GM23338 (cell line): ENCODE measurements around the gene AMOTL1. TPM values are rescaled to one million over a fixed set of nuclear protein-coding genes. Genes with fewer than 3 reads are reported as not detected.

Experiments
- ATAC-seq: fragments of 200-7000 bp; cut with Tn5 transposase; 3 replicates; pipeline ENCODE4 v1.9.1; 2020
- DNase-seq: peaks from one replicate; pipeline ENCODE4 v3.0.0-alpha.2; 2015; ENCODE audit warnings: low spot score
- H2AFZ ChIP-seq: fragments of 200-600 bp; sonication (generic); 2 replicates; pipeline ENCODE4 v1.8.0; 2016; ENCODE audit warnings: antibody characterized with exemption, mild to moderate bottlenecking, moderate library complexity
- H3F3A ChIP-seq: fragments of 200-600 bp; sonication (generic); replicated peaks from 2 replicates; pipeline ENCODE4 v1.8.0; 2017; ENCODE audit warnings: antibody characterized with exemption, mixed run types, low read depth
- H3K27ac ChIP-seq: fragments of 200-600 bp; sonication (generic); 2 replicates; pipeline ENCODE4 v1.6.1; 2016; ENCODE audit warnings: low read depth
- H3K27me3 ChIP-seq: fragments of 200-600 bp; sonication (generic); 2 replicates; pipeline ENCODE4 v1.8.0; 2016; ENCODE audit warnings: mild to moderate bottlenecking, mixed run types, moderate library complexity; ENCODE audit not compliant: insufficient read depth
- H3K36me3 ChIP-seq: fragments of 200-600 bp; sonication (generic); 2 replicates; pipeline ENCODE4 v1.8.0; 2016; ENCODE audit warnings: mild to moderate bottlenecking; ENCODE audit not compliant: insufficient read depth
- H3K4me1 ChIP-seq: fragments of 200-600 bp; sonication (generic); 2 replicates; pipeline ENCODE4 v1.8.0; 2016; ENCODE audit warnings: mild to moderate bottlenecking, moderate library complexity; ENCODE audit not compliant: insufficient read depth
- H3K4me2 ChIP-seq: fragments of 200-600 bp; sonication (generic); 2 replicates; pipeline ENCODE4 v1.7.1; 2017; ENCODE audit warnings: mixed run types
- H3K4me3 ChIP-seq: fragments of 200-600 bp; sonication (generic); 2 replicates; pipeline ENCODE4 v1.6.1; 2016; ENCODE audit warnings: mixed run types
- H3K79me2 ChIP-seq: fragments of 200-600 bp; sonication (generic); replicated peaks from 2 replicates; pipeline ENCODE4 v1.8.0; 2017; ENCODE audit warnings: mild to moderate bottlenecking; ENCODE audit not compliant: insufficient read depth
- H3K9me2 ChIP-seq: fragments of 200-600 bp; sonication (generic); 2 replicates; pipeline ENCODE4 v1.8.0; 2017; ENCODE audit not compliant: insufficient read depth
- H4K20me1 ChIP-seq: fragments of 200-600 bp; sonication (generic); replicated peaks from 2 replicates; pipeline ENCODE4 v1.8.0; 2017; ENCODE audit warnings: mild to moderate bottlenecking; ENCODE audit not compliant: insufficient read depth
- H3K27ac Mint-ChIP-seq: 2 replicates; pipeline ENCODE4 v1.8.0; 2020; ENCODE audit warnings: inconsistent platforms, mild to moderate bottlenecking, moderate library complexity, mixed read lengths
- H3K27me3 Mint-ChIP-seq: 3 replicates; pipeline ENCODE4 v1.8.0; 2022; ENCODE audit warnings: low read depth, mild to moderate bottlenecking, moderate library complexity, mixed read lengths, inconsistent platforms; ENCODE audit not compliant: insufficient read depth, poor library complexity
- H3K36me3 Mint-ChIP-seq: 3 replicates; pipeline ENCODE4 v1.8.0; 2021; ENCODE audit warnings: low read depth, mild to moderate bottlenecking, inconsistent platforms, moderate library complexity, mixed read lengths
- H3K4me1 Mint-ChIP-seq: 3 replicates; pipeline ENCODE4 v1.8.0; 2020; ENCODE audit warnings: mild to moderate bottlenecking, inconsistent platforms, mixed read lengths
- H3K4me3 Mint-ChIP-seq: 3 replicates; pipeline ENCODE4 v1.8.0; 2021; ENCODE audit warnings: moderate library complexity, mild to moderate bottlenecking, inconsistent platforms, mixed read lengths
- H3K9me3 Mint-ChIP-seq: 3 replicates; pipeline ENCODE4 v1.8.0; 2020; ENCODE audit warnings: moderate library complexity, mild to moderate bottlenecking, inconsistent platforms, mixed read lengths
- CREB1 ChIP-seq: fragments of 250-450 bp; sonication (Bioruptor Pico); IDR thresholded peaks from 2 replicates; pipeline ENCODE4 v1.5.0; 2020; ENCODE audit warnings: low read depth, mild to moderate bottlenecking, moderate library complexity
- ETS1 ChIP-seq: IDR thresholded peaks from 2 replicates; pipeline ENCODE4 v1.6.1; 2016; ENCODE audit warnings: antibody characterized with exemption
- EZH2 ChIP-seq: fragments of 200-600 bp; sonication (generic); IDR thresholded peaks from one replicate; pipeline ENCODE4 v1.8.0; 2017; ENCODE audit warnings: antibody characterized with exemption, mild to moderate bottlenecking, low read depth; ENCODE audit not compliant: unreplicated experiment
- EZH2phosphoT487 ChIP-seq: fragments of 200-600 bp; sonication (generic); IDR thresholded peaks from one replicate; pipeline ENCODE4 v1.8.1; 2018; ENCODE audit warnings: antibody characterized with exemption; ENCODE audit not compliant: unreplicated experiment
- JUNB ChIP-seq: IDR thresholded peaks from one replicate; pipeline ENCODE4 v1.6.1; 2016; ENCODE audit warnings: antibody characterized with exemption; ENCODE audit not compliant: unreplicated experiment
- NANOG ChIP-seq: IDR thresholded peaks from 2 replicates; pipeline ENCODE4 v1.6.1; 2016; ENCODE audit warnings: antibody characterized with exemption, borderline replicate concordance
- POLR2AphosphoS5 ChIP-seq: IDR thresholded peaks from 2 replicates; pipeline ENCODE4 v1.6.1; 2016; ENCODE audit warnings: antibody characterized with exemption, low read depth
- STAT1 ChIP-seq: IDR thresholded peaks from one replicate; pipeline ENCODE4 v1.6.1; 2016; ENCODE audit warnings: antibody characterized with exemption; ENCODE audit not compliant: unreplicated experiment
- ZNF114 ChIP-seq: fragments of 250-450 bp; sonication (Bioruptor Pico); IDR thresholded peaks from 2 replicates; pipeline ENCODE4 v1.5.0; 2020; ENCODE audit warnings: mild to moderate bottlenecking, moderate library complexity
- ZNF331 ChIP-seq: fragments of 250-450 bp; sonication (Bioruptor Pico); IDR thresholded peaks from 2 replicates; pipeline ENCODE4 v1.5.0; 2020; ENCODE audit warnings: low read depth, mild to moderate bottlenecking, moderate library complexity
- ZNF462 ChIP-seq: fragments of 250-450 bp; sonication (Bioruptor Pico); IDR thresholded peaks from 2 replicates; pipeline ENCODE4 v1.5.0; 2020; ENCODE audit warnings: mild to moderate bottlenecking, moderate library complexity
- polyA plus RNA-seq: library from polyadenylated mRNA; unstranded; fragments of >200 nt; fragmentation: Nextera tagmentation; extraction: Ambion mirVana; gene quantifications from 2 replicates; pipeline ENCODE4 v1.2.1, GENCODE V29; 2016
- total RNA-seq: library from RNA; depleted of rRNA; stranded (reverse); fragments of >200 nt; shearing (Covaris generic); gene quantifications from 2 replicates; pipeline ENCODE4 v1.2.3, GENCODE V29; 2014
- TF ChIP-seq, protein P1 (sequence below): IDR thresholded peaks from one replicate; pipeline ENCODE4 v1.6.1; 2018; ENCODE audit warnings: antibody characterized with exemption; ENCODE audit not compliant: unreplicated experiment
- TF ChIP-seq, protein P2 (sequence below), 2 experiments: fragments of 200-600 bp in 1 of 2; sonication (generic) in 1 of 2; conservative IDR thresholded peaks; 2 replicates each; pipeline versions ENCODE4 v1.5.1 to v1.6.1; 2016 to 2017; ENCODE audit warnings: antibody characterized with exemption in 2 of 2, low read depth in 2 of 2, mild to moderate bottlenecking in 2 of 2, moderate library complexity in 1 of 2

AMOTL1 gene
- total and polyA plus RNA-seq, 2 experiments from 2014 or later = 4.3 to 18.7 TPM

GRCh38 chr11:94912806-94913205 is 144.7 kb downstream of the AMOTL1 start:
- H3K9me2 ChIP-seq = no peaks in the 10 kb centered on the region
- no peak for ATAC-seq
- no peak overlapping the region for H2AFZ ChIP-seq
- H3K36me3 ChIP-seq = no peaks in the 10 kb centered on the region
- no peak for DNase-seq
- H3K27ac Mint-ChIP-seq = no peak overlapping the region
- H3K79me2 ChIP-seq = no peaks in the 10 kb centered on the region
- H3K27me3 ChIP-seq = no peaks in the 10 kb centered on the region
- H3K9me3 Mint-ChIP-seq = no peaks in the 10 kb centered on the region; the same call in 2 of the 3 replicates
- H3K27me3 Mint-ChIP-seq = no peaks in the 10 kb centered on the region
- H3K27ac ChIP-seq = no peak overlapping the region
- H3K4me3 Mint-ChIP-seq = no peak overlapping the region
- no peak overlapping the region for H3K4me3 ChIP-seq
- H3K4me1 ChIP-seq = no peaks in the 10 kb centered on the region
- H3F3A ChIP-seq = no peaks in the 10 kb centered on the region
- no peak overlapping the region for H3K4me2 ChIP-seq
- peaks cover 2% of the 10 kb centered on the region; the same call in 1 of the 3 replicates for H3K4me1 Mint-ChIP-seq
- TF ChIP-seq ZNF331 (no peak), ETS1 (no peak), ZNF114 (CRISPR knock-in tag) (no peak), ZNF462 (no peak), POLR2AphosphoS5 (no peak), STAT1 (no peak), EZH2 (no peak), EZH2phosphoT487 (no peak), CREB1 (CRISPR knock-in tag) (no peak), NANOG (no peak), JUNB (no peak)
- TF ChIP-seq, protein P1, sequence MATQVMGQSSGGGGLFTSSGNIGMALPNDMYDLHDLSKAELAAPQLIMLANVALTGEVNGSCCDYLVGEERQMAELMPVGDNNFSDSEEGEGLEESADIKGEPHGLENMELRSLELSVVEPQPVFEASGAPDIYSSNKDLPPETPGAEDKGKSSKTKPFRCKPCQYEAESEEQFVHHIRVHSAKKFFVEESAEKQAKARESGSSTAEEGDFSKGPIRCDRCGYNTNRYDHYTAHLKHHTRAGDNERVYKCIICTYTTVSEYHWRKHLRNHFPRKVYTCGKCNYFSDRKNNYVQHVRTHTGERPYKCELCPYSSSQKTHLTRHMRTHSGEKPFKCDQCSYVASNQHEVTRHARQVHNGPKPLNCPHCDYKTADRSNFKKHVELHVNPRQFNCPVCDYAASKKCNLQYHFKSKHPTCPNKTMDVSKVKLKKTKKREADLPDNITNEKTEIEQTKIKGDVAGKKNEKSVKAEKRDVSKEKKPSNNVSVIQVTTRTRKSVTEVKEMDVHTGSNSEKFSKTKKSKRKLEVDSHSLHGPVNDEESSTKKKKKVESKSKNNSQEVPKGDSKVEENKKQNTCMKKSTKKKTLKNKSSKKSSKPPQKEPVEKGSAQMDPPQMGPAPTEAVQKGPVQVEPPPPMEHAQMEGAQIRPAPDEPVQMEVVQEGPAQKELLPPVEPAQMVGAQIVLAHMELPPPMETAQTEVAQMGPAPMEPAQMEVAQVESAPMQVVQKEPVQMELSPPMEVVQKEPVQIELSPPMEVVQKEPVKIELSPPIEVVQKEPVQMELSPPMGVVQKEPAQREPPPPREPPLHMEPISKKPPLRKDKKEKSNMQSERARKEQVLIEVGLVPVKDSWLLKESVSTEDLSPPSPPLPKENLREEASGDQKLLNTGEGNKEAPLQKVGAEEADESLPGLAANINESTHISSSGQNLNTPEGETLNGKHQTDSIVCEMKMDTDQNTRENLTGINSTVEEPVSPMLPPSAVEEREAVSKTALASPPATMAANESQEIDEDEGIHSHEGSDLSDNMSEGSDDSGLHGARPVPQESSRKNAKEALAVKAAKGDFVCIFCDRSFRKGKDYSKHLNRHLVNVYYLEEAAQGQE = no peak
- TF ChIP-seq, protein P2, sequence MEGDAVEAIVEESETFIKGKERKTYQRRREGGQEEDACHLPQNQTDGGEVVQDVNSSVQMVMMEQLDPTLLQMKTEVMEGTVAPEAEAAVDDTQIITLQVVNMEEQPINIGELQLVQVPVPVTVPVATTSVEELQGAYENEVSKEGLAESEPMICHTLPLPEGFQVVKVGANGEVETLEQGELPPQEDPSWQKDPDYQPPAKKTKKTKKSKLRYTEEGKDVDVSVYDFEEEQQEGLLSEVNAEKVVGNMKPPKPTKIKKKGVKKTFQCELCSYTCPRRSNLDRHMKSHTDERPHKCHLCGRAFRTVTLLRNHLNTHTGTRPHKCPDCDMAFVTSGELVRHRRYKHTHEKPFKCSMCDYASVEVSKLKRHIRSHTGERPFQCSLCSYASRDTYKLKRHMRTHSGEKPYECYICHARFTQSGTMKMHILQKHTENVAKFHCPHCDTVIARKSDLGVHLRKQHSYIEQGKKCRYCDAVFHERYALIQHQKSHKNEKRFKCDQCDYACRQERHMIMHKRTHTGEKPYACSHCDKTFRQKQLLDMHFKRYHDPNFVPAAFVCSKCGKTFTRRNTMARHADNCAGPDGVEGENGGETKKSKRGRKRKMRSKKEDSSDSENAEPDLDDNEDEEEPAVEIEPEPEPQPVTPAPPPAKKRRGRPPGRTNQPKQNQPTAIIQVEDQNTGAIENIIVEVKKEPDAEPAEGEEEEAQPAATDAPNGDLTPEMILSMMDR (conservative IDR thresholded peaks at IDR 0.05; ENCODE audit: low read depth in 2 of 2) = no peak
- H4K20me1 ChIP-seq = no peaks in the 10 kb centered on the region
- H3K36me3 Mint-ChIP-seq = no peaks in the 10 kb centered on the region
